ENCODE measurements around the gene DOK1. TPM values are rescaled to one million over a fixed set of nuclear protein-coding genes. Genes with fewer than 3 reads are reported as not detected.

DOK1 gene
- total and polyA plus RNA-seq, 2 donors (not counting 1 experiment from before 2014, with no cell fraction given): 29.1 to 41.4 TPM

- no peak overlapping the region for H2AFZ ChIP-seq (ENCODE audit: insufficient read depth, low read depth, low read length, poor library complexity, severe bottlenecking)
- Mint-ChIP-seq H3K4me3 (peak overlapping the region; percentile 44), H3K27ac (peak overlapping the region; percentile 57), H3K27me3 (peaks cover 49% of the 10 kb centered on the region), H3K4me1 (peaks cover 63% of the 10 kb centered on the region), H3K9me3 (ENCODE audit: insufficient read depth) (no peaks in the 10 kb centered on the region)
- ATAC-seq (ENCODE audit: low read depth): no peak
- peaks cover 0 to 10% of the 10 kb centered on the region in 2 experiments for H3K36me3 ChIP-seq (replicated peaks in 1 of 2; ENCODE audit: control extremely low read depth in 1 of 2, control insufficient read depth in 1 of 2, extremely low read depth in 1 of 2, insufficient read depth in 2 of 2, low read length in 1 of 2)
- peaks cover 0 to 13% (median 0%) of the 10 kb centered on the region in 3 donors for H3K9me3 ChIP-seq (ENCODE audit: control extremely low read depth in 1 of 3, control insufficient read depth in 2 of 3, insufficient read depth in 1 of 3, low read length in 2 of 3)
- no peak overlapping the region for H3K4me3 ChIP-seq (ENCODE audit: control extremely low read depth in 1 of 5, extremely low read depth in 1 of 5, insufficient read depth in 1 of 5, low read depth in 2 of 5, low read length in 4 of 5)
- WGBS (ENCODE audit: insufficient coverage): 100% methylated on average over 2 of the region's 14 CpGs
- H3K4me1 ChIP-seq (ENCODE audit: control insufficient read depth in 2 of 2, insufficient read depth in 2 of 2, low read length in 2 of 2): peaks cover 36 to 42% of the 10 kb centered on the region in 2 donors
- TF ChIP-seq EZH2 (IDR thresholded peaks at IDR 0.05; ENCODE audit: borderline replicate concordance, insufficient read depth, low read depth, low read length, poor library complexity, severe bottlenecking) (no peak), CTCF (IDR thresholded peaks at IDR 0.05) (no peak)
- CTCF ChIA-PET: interaction anchor here (1.1 to 8.1 kb wide), 8 partner anchors 11 to 88 kb away, joined by 3 to 111 read pairs (median 6); partner anchors contain the start of genes AUP1, HTRA2 and LOXL3
- DNase-seq: no peak
- no peak overlapping the region for H3K4me2 ChIP-seq (replicated peaks; ENCODE audit: low read depth, low read length, poor library complexity, severe bottlenecking)
- no peaks in the 10 kb centered on the region for H4K20me1 ChIP-seq (ENCODE audit: control insufficient read depth, insufficient read depth, low read length, poor library complexity, severe bottlenecking)
- intact Hi-C loops (cut with micrococcal nuclease): loop anchor here (5.0 kb wide), 1 partner anchor 147 kb away; the partner anchor contains the start of gene SEMA4F
- POLR2A ChIA-PET: no interaction called here
- peaks cover 8% of the 10 kb centered on the region for H3K79me2 ChIP-seq (ENCODE audit: control insufficient read depth, insufficient read depth, low read length)
- no peak overlapping the region for H3K27ac ChIP-seq (ENCODE audit: low read length in 2 of 2)
- H3K9ac ChIP-seq (ENCODE audit: low read length): no peak overlapping the region
- H3K27me3 ChIP-seq (replicated peaks in 1 of 4; ENCODE audit: control extremely low read depth in 1 of 4, control insufficient read depth in 3 of 4, insufficient read depth in 4 of 4, low read length in 3 of 4): peaks cover 0 to 58% (median 16%) of the 10 kb centered on the region in 4 experiments
Measured at GRCh38 chr2:74505448-74506246, 48.9 kb upstream of the DOK1 start.
